Endodermal cell (in vitro differentiated cells): Measurements from ENCODE around the gene LTB4R2. TPM values are rescaled to one million over a fixed set of nuclear protein-coding genes. Genes with fewer than 3 reads are reported as not detected.

Experiments
- DNase-seq: peaks from one replicate; pipeline ENCODE4 v3.0.0-alpha.2; 2017
- H3K27ac ChIP-seq: 2 replicates; pipeline ENCODE4 v1.5.1; 2013; ENCODE audit warnings: mild to moderate bottlenecking, low read depth, low read length, moderate library complexity
- H3K27me3 ChIP-seq: 2 replicates; pipeline ENCODE4 v1.6.1; 2013; ENCODE audit warnings: mild to moderate bottlenecking, low read length, moderate library complexity; ENCODE audit not compliant: insufficient read depth, control insufficient read depth, poor library complexity, severe bottlenecking
- H3K36me3 ChIP-seq: 2 replicates; pipeline ENCODE4 v1.7.0; 2013; ENCODE audit warnings: mild to moderate bottlenecking, low read length, moderate library complexity; ENCODE audit not compliant: control insufficient read depth, insufficient read depth
- H3K4me1 ChIP-seq: one replicate; pipeline ENCODE4 v1.7.0; 2013; ENCODE audit warnings: low read length; ENCODE audit not compliant: control insufficient read depth, insufficient read depth
- H3K4me3 ChIP-seq: 2 replicates; pipeline ENCODE4 v1.5.1; 2013; ENCODE audit warnings: mild to moderate bottlenecking, low read length, moderate library complexity
- H3K9ac ChIP-seq: 2 replicates; pipeline ENCODE4 v1.6.1; 2013; ENCODE audit warnings: mild to moderate bottlenecking, low read length, moderate library complexity; ENCODE audit not compliant: poor library complexity, severe bottlenecking; ENCODE audit errors: extremely low read depth
- H3K9me3 ChIP-seq: 2 replicates; pipeline ENCODE4 v1.6.1; 2013; ENCODE audit warnings: mild to moderate bottlenecking, low read length, moderate library complexity; ENCODE audit not compliant: control insufficient read depth
- H3K27ac Mint-ChIP-seq: 2 replicates; pipeline ENCODE4 v1.8.0; 2020; ENCODE audit warnings: mixed read lengths
- H3K27me3 Mint-ChIP-seq: 2 replicates; pipeline ENCODE4 v1.8.0; 2021; ENCODE audit warnings: mild to moderate bottlenecking, mixed read lengths; ENCODE audit not compliant: insufficient read depth
- H3K36me3 Mint-ChIP-seq: 2 replicates; pipeline ENCODE4 v1.8.0; 2020; ENCODE audit warnings: low read depth, mixed read lengths
- H3K4me1 Mint-ChIP-seq: 2 replicates; pipeline ENCODE4 v1.8.0; 2020; ENCODE audit warnings: mixed read lengths
- H3K4me3 Mint-ChIP-seq: 2 replicates; pipeline ENCODE4 v1.8.0; 2020; ENCODE audit warnings: mild to moderate bottlenecking, moderate library complexity, mixed read lengths
- H3K9me3 Mint-ChIP-seq: 2 replicates; pipeline ENCODE4 v1.8.0; 2020; ENCODE audit warnings: mild to moderate bottlenecking, mixed read lengths
- WGBS, 2 experiments: methylation state at CpG; one replicate each; pipeline versions ENCODE4 v1.1.5 to v1.1.7; 2013; ENCODE audit warnings: missing lambda C conversion rate in 2 of 2, mixed read lengths in 1 of 2; ENCODE audit not compliant: insufficient coverage in 1 of 2, insufficient read length in 1 of 2; 5-methylcytosine and 5-hydroxymethylcytosine counted together
- total RNA-seq, 2 donors: library from RNA; stranded (reverse); fragmentation: NEBNext Ultra II Directional in 1 of 2; extraction: Animal tissue kit (Norgen Biotek cat#: 25700) in 1 of 2; gene quantifications; 2 replicates in 1 of 2; 3 replicates in 1 of 2; pipeline ENCODE4 v1.2.1, GENCODE V29; 2021
- TF ChIP-seq, protein P1 (sequence below): fragments of 200-600 bp; sonication (generic); conservative IDR thresholded peaks from 2 replicates; pipeline ENCODE4 v1.5.0; 2021; ENCODE audit warnings: antibody characterized with exemption, mild to moderate bottlenecking

LTB4R2 gene
- total RNA-seq, 2 donors from 2014 or later = 7.4 to 9.5 TPM

DNA sequence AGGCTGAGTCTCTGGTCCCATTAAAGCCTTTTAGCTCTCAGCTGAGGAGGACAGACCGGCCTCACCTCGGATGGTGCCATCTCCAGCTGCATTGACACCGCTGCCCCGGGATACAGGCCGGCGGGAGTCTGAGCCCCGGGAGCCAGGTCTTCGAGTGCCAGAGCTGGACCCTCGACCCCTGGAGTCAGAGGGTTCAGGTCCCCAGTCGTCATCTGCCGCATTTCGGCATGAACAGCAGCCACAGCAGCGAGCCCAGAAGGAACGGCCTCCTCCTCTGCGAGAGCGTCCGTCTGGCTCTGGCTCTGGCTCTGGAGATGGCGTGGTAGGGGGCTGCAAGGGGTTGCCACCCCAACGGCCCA lies 48.0 kb upstream of the LTB4R2 start:
- Histone ChIP-seq H3K4me1 (no peaks in the 10 kb centered on the region), H3K27me3 (no peaks in the 10 kb centered on the region), H3K9me3 (no peaks in the 10 kb centered on the region), H3K4me3 (no peak overlapping the region), H3K27ac (no peak overlapping the region), H3K36me3 (no peaks in the 10 kb centered on the region), H3K9ac (no peak overlapping the region)
- Mint-ChIP-seq H3K27ac (no peak overlapping the region), H3K27me3 (no peaks in the 10 kb centered on the region), H3K9me3 (no peaks in the 10 kb centered on the region), H3K4me3 (no peak overlapping the region), H3K36me3 (peaks cover under 1% of the 10 kb centered on the region), H3K4me1 (no peaks in the 10 kb centered on the region)
- WGBS, 2 experiments = 93 to 97% methylated on average over 9 to 19 of the region's 19 CpGs
- no peak for DNase-seq
- TF ChIP-seq, protein P1, sequence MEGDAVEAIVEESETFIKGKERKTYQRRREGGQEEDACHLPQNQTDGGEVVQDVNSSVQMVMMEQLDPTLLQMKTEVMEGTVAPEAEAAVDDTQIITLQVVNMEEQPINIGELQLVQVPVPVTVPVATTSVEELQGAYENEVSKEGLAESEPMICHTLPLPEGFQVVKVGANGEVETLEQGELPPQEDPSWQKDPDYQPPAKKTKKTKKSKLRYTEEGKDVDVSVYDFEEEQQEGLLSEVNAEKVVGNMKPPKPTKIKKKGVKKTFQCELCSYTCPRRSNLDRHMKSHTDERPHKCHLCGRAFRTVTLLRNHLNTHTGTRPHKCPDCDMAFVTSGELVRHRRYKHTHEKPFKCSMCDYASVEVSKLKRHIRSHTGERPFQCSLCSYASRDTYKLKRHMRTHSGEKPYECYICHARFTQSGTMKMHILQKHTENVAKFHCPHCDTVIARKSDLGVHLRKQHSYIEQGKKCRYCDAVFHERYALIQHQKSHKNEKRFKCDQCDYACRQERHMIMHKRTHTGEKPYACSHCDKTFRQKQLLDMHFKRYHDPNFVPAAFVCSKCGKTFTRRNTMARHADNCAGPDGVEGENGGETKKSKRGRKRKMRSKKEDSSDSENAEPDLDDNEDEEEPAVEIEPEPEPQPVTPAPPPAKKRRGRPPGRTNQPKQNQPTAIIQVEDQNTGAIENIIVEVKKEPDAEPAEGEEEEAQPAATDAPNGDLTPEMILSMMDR = no peak

GRCh38 chr14:24262821-24263733 lies 46.9 kb upstream of the LTB4R2 start, which contains the start of gene TGM1:
TGM1 (minus strand) TSS chr14:24263177; CDS start chr14:24262352, 825 bp downstream.
- Mint-ChIP-seq H3K4me3 (no peak within 1 kb of the TSS), H3K4me1 (no peaks in the 10 kb centered on the region), H3K27ac (no peak within 1 kb of the TSS), H3K27me3 (no peaks in the 10 kb centered on the region), H3K36me3 (peaks cover 5% of the 10 kb centered on the region), H3K9me3 (no peaks in the 10 kb centered on the region)
- TF ChIP-seq, protein P1 = no peak
- 68 to 83% methylated on average over 6 to 14 of the region's 14 CpGs for WGBS, 2 experiments
- H3K4me3 ChIP-seq = no peak within 1 kb of the TSS
- H3K9ac ChIP-seq = no peak within 1 kb of the TSS
- H3K36me3 ChIP-seq = no peaks in the 10 kb centered on the region
- H3K27me3 ChIP-seq = no peaks in the 10 kb centered on the region
- H3K9me3 ChIP-seq = no peaks in the 10 kb centered on the region
- no peak within 1 kb of the TSS for H3K27ac ChIP-seq
- H3K4me1 ChIP-seq = no peaks in the 10 kb centered on the region
- DNase-seq = peak; percentile 61

- Histone ChIP-seq H3K9me3 (no peaks in the 10 kb centered on the region), H3K27ac (no peak overlapping the region), H3K9ac (no peak overlapping the region), H3K36me3 (no peaks in the 10 kb centered on the region), H3K4me1 (no peaks in the 10 kb centered on the region), H3K27me3 (no peaks in the 10 kb centered on the region), H3K4me3 (no peak overlapping the region)
- no peak overlapping the region for H3K4me3 Mint-ChIP-seq
- no peak for DNase-seq
- WGBS, 2 experiments = 80 to 90% methylated on average over 2 to 6 of the region's 6 CpGs
- H3K27ac Mint-ChIP-seq = no peak overlapping the region
- H3K9me3 Mint-ChIP-seq = no peaks in the 10 kb centered on the region
- no peaks in the 10 kb centered on the region for H3K27me3 Mint-ChIP-seq
- TF ChIP-seq, protein P1 = no peak
- H3K36me3 Mint-ChIP-seq = peaks cover 5% of the 10 kb centered on the region
- no peaks in the 10 kb centered on the region for H3K4me1 Mint-ChIP-seq
Measured at GRCh38 chr14:24263848-24264247, 46.1 kb upstream of the LTB4R2 start.
